B cell (primary cell): Measurements from ENCODE around the gene ZNF804B. TPM values are rescaled to one million over a fixed set of nuclear protein-coding genes. Genes with fewer than 3 reads are reported as not detected.

ENCODE experiments used
- ATAC-seq: fragments of 200-7000 bp; cut with Tn5 transposase; one replicate; pipeline ENCODE4 v1.10.0; 2021; ENCODE audit warnings: low read depth, mild to moderate bottlenecking, moderate number of reproducible peaks, moderate library complexity
- CTCF ChIA-PET: fragments of 350-600 bp; sonication (Branson Sonifier 250); formaldehyde crosslinking; loops from one replicate; lab custom pipeline; 2021; ENCODE audit warnings: antibody characterized with exemption, inconsistent platforms; lab: Charles Lee
- POLR2A ChIA-PET: fragments of 350-600 bp; sonication (Branson Sonifier 250); formaldehyde crosslinking; loops from one replicate; lab custom pipeline; 2021; ENCODE audit warnings: antibody characterized with exemption; lab: Charles Lee
- DNase-seq: peaks from one replicate; pipeline ENCODE4 v3.0.0; 2013
- H2AFZ ChIP-seq: 2 replicates; pipeline ENCODE4 v1.6.1; 2012; ENCODE audit warnings: mild to moderate bottlenecking, low read depth, low read length; ENCODE audit not compliant: insufficient read depth, poor library complexity, severe bottlenecking
- H3K27ac ChIP-seq, 2 donors: 1 replicate in 1 of 2; 2 replicates in 1 of 2; pipeline ENCODE4 v1.5.1; 2012 to 2013; ENCODE audit warnings: low read length in 2 of 2, mild to moderate bottlenecking in 2 of 2, moderate library complexity in 1 of 2
- H3K27me3 ChIP-seq, 4 experiments: fragments of 200-600 bp in 1 of 4; sonication (generic) in 1 of 4; replicated peaks in 1 of 4; 1 replicate in 2 of 4; 2 replicates in 2 of 4; pipeline versions ENCODE4 v1.6.1 to v1.7.0; 2013 to 2016; ENCODE audit warnings: low read length in 3 of 4, mild to moderate bottlenecking in 2 of 4, mixed read lengths in 1 of 4, moderate library complexity in 1 of 4; ENCODE audit not compliant: insufficient read depth in 4 of 4, control insufficient read depth in 3 of 4; ENCODE audit errors: control extremely low read depth in 1 of 4
- H3K36me3 ChIP-seq, 2 experiments: replicated peaks in 1 of 2; 1 replicate in 1 of 2; 2 replicates in 1 of 2; pipeline versions ENCODE4 v1.6.1 to v1.7.1; 2013; ENCODE audit warnings: low read length in 1 of 2; ENCODE audit not compliant: insufficient read depth in 2 of 2, control insufficient read depth in 1 of 2; ENCODE audit errors: control extremely low read depth in 1 of 2, extremely low read depth in 1 of 2
- H3K4me1 ChIP-seq, 2 donors: fragments of 200-600 bp in 1 of 2; sonication (generic) in 1 of 2; 1 replicate in 1 of 2; 2 replicates in 1 of 2; pipeline versions ENCODE4 v1.5.1 to v1.6.1; 2013 to 2017; ENCODE audit warnings: low read length in 2 of 2; ENCODE audit not compliant: control insufficient read depth in 2 of 2, insufficient read depth in 2 of 2
- H3K4me2 ChIP-seq: replicated peaks from 2 replicates; pipeline ENCODE3; 2012; ENCODE audit warnings: mild to moderate bottlenecking, low read depth, low read length; ENCODE audit not compliant: poor library complexity, severe bottlenecking
- H3K4me3 ChIP-seq, 5 experiments: fragments of 200-600 bp in 1 of 5; sonication (generic) in 1 of 5; 1 replicate in 3 of 5; 2 replicates in 2 of 5; pipeline versions ENCODE4 v1.5.1 to v1.7.0; 2011 to 2016; ENCODE audit warnings: low read length in 4 of 5, mild to moderate bottlenecking in 4 of 5, low read depth in 2 of 5, control low read depth in 1 of 5, moderate library complexity in 1 of 5; ENCODE audit not compliant: insufficient read depth in 1 of 5; ENCODE audit errors: control extremely low read depth in 1 of 5, extremely low read depth in 1 of 5
- H3K79me2 ChIP-seq: fragments of 200-600 bp; sonication (generic); one replicate; pipeline ENCODE4 v1.6.0; 2016; ENCODE audit warnings: low read length; ENCODE audit not compliant: control insufficient read depth, insufficient read depth
- H3K9ac ChIP-seq: fragments of 200-600 bp; sonication (generic); 2 replicates; pipeline ENCODE4 v1.6.1; 2017; ENCODE audit warnings: mild to moderate bottlenecking, low read length, moderate library complexity
- H3K9me3 ChIP-seq, 3 donors: one replicate each; pipeline versions ENCODE4 v1.6.1 to v1.7.1; 2013; ENCODE audit warnings: low read length in 2 of 3; ENCODE audit not compliant: control insufficient read depth in 2 of 3, insufficient read depth in 1 of 3; ENCODE audit errors: control extremely low read depth in 1 of 3
- H4K20me1 ChIP-seq: 2 replicates; pipeline ENCODE4 v1.6.0; 2012; ENCODE audit warnings: mild to moderate bottlenecking, low read length; ENCODE audit not compliant: insufficient read depth, control insufficient read depth, poor library complexity, severe bottlenecking
- H3K27ac Mint-ChIP-seq: one replicate; pipeline ENCODE4 v1.8.0; 2021; ENCODE audit warnings: mixed read lengths
- H3K27me3 Mint-ChIP-seq: one replicate; pipeline ENCODE4 v1.8.0; 2021; ENCODE audit warnings: mixed read lengths
- H3K4me1 Mint-ChIP-seq: one replicate; pipeline ENCODE4 v1.8.0; 2021; ENCODE audit warnings: mixed read lengths
- H3K4me3 Mint-ChIP-seq: one replicate; pipeline ENCODE4 v1.8.0; 2021; ENCODE audit warnings: mixed read lengths
- H3K9me3 Mint-ChIP-seq: one replicate; pipeline ENCODE4 v1.8.0; 2022; ENCODE audit warnings: mixed read lengths; ENCODE audit not compliant: insufficient read depth
- EZH2 ChIP-seq: IDR thresholded peaks from 2 replicates; pipeline ENCODE4 v1.6.1; 2012; ENCODE audit warnings: borderline replicate concordance, low read depth, mild to moderate bottlenecking, moderate library complexity, low read length; ENCODE audit not compliant: insufficient read depth, poor library complexity, severe bottlenecking
- WGBS: methylation state at CpG from one replicate; pipeline ENCODE4 v1.1.5; 2013; ENCODE audit warnings: missing lambda C conversion rate; ENCODE audit not compliant: insufficient coverage; 5-methylcytosine and 5-hydroxymethylcytosine counted together
- intact Hi-C: fragments of 100-400 bp; cut with micrococcal nuclease; formaldehyde crosslinking; loops from one replicate; pipeline ENCODE4 v1.10.0; 2022
- polyA plus RNA-seq: library from polyadenylated mRNA; depleted of rRNA; stranded (reverse); fragments of >200 nt; gene quantifications from 2 replicates; pipeline ENCODE4 v1.2.3, GENCODE V29; 2012
- total RNA-seq, 2 donors: library from RNA; stranded (reverse); fragments of 120-200 nt in 1 of 2; gene quantifications; 1 replicate in 1 of 2; 2 replicates in 1 of 2; pipeline versions ENCODE4 v1.2.3 to v1.2.4, GENCODE V29; 2013 to 2022
- TF ChIP-seq, protein P1 (sequence below): fragments of 200-600 bp; IDR thresholded peaks from one replicate; pipeline ENCODE4 v1.8.0; 2022; ENCODE audit warnings: antibody characterized with exemption, mild to moderate bottlenecking

ZNF804B gene
- total and polyA plus RNA-seq, 2 donors (not counting 1 experiment from before 2014, with no cell fraction given) = not detected

DNA sequence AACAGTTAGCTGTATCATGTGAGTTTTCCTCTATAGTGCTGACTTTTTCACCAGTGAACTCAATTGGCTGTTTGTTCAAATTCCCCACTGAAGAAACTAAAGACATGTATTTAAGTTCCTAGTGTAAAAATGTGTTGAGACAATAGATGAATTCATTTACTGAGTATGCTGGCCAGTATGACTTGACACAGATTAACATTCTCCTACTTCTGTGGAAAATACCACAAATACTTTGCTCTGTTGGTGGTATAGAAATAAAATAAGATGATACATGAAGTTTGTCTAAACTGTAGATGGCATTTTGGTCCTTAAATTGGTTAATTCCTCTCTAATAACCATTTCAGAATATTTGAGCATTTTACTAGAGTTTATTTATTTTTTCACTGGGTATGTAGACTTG, 263.7 kb downstream of the ZNF804B start:
- CTCF ChIA-PET = no interaction called here
- Histone ChIP-seq H3K4me3 (no peak overlapping the region), H3K79me2 (no peaks in the 10 kb centered on the region), H3K9me3 (peaks cover 0 to 6% (median 0%) of the 10 kb centered on the region in 3 donors), H3K27me3 (no peaks in the 10 kb centered on the region), H3K4me1 (no peaks in the 10 kb centered on the region), H2AFZ (no peak overlapping the region), H3K27ac (no peak overlapping the region), H3K36me3 (no peaks in the 10 kb centered on the region), H4K20me1 (no peaks in the 10 kb centered on the region), H3K4me2 (no peak overlapping the region), H3K9ac (no peak overlapping the region)
- Mint-ChIP-seq H3K4me3 (no peak overlapping the region), H3K4me1 (no peaks in the 10 kb centered on the region), H3K9me3 (no peaks in the 10 kb centered on the region), H3K27ac (no peak overlapping the region), H3K27me3 (no peaks in the 10 kb centered on the region)
- DNase-seq = no peak
- POLR2A ChIA-PET = no interaction called here
- ATAC-seq = no peak
- no peak for TF ChIP-seq EZH2
- TF ChIP-seq, protein P1, sequence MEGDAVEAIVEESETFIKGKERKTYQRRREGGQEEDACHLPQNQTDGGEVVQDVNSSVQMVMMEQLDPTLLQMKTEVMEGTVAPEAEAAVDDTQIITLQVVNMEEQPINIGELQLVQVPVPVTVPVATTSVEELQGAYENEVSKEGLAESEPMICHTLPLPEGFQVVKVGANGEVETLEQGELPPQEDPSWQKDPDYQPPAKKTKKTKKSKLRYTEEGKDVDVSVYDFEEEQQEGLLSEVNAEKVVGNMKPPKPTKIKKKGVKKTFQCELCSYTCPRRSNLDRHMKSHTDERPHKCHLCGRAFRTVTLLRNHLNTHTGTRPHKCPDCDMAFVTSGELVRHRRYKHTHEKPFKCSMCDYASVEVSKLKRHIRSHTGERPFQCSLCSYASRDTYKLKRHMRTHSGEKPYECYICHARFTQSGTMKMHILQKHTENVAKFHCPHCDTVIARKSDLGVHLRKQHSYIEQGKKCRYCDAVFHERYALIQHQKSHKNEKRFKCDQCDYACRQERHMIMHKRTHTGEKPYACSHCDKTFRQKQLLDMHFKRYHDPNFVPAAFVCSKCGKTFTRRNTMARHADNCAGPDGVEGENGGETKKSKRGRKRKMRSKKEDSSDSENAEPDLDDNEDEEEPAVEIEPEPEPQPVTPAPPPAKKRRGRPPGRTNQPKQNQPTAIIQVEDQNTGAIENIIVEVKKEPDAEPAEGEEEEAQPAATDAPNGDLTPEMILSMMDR = no peak
- intact Hi-C loops = no loop called here

DNA sequence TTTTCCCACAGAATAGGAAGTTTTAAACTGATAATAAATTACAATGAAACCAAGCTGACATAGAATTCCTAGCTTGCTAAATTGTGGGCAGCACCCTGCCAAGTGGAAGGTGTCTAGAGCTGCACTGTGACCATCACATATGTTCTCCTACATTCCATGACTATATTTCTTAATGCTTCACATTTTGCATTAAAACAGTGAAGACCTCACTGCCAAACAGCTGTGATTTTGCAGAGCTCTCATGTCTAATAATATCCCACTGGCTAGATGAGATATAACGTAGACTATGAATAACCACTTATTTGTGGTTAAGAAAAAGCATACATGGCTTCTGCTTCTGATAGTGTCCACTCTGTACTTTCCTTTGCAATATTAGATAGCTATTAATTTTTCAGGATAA, 264.4 kb downstream of the ZNF804B start:
- ChIA-PET CTCF (no interaction called here), POLR2A (no interaction called here)
- Mint-ChIP-seq H3K4me3 (no peak overlapping the region), H3K27ac (no peak overlapping the region), H3K27me3 (no peaks in the 10 kb centered on the region), H3K9me3 (no peaks in the 10 kb centered on the region), H3K4me1 (no peaks in the 10 kb centered on the region)
- intact Hi-C loops = no loop called here
- ATAC-seq = no peak
- Histone ChIP-seq H3K4me1 (no peaks in the 10 kb centered on the region), H3K79me2 (no peaks in the 10 kb centered on the region), H4K20me1 (no peaks in the 10 kb centered on the region), H2AFZ (no peak overlapping the region), H3K36me3 (no peaks in the 10 kb centered on the region), H3K4me3 (no peak overlapping the region), H3K9ac (no peak overlapping the region), H3K27me3 (no peaks in the 10 kb centered on the region), H3K27ac (no peak overlapping the region), H3K9me3 (peaks cover 0 to 6% (median 0%) of the 10 kb centered on the region in 3 donors), H3K4me2 (no peak overlapping the region)
- TF ChIP-seq, protein P1 = no peak
- TF ChIP-seq EZH2 = no peak
- no peak for DNase-seq
- WGBS = no CpG with 5 or more reads among the region's 1 CpG
